HG03097 (cell line): ENCODE results near the gene FKBP14.
"Not testable (repeated sequence)": the region's sequence is repeated elsewhere in the genome, so short reads cannot be mapped to it uniquely, and the experiment has no call there.

Experiments used
- ATAC-seq: cut with Tn5 transposase; IDR thresholded peaks from one replicate; pipeline ENCODE4 v1.9.1; 2021; ENCODE audit not compliant: unreplicated experiment, low FRiP score

The FKBP14 gene

DNA sequence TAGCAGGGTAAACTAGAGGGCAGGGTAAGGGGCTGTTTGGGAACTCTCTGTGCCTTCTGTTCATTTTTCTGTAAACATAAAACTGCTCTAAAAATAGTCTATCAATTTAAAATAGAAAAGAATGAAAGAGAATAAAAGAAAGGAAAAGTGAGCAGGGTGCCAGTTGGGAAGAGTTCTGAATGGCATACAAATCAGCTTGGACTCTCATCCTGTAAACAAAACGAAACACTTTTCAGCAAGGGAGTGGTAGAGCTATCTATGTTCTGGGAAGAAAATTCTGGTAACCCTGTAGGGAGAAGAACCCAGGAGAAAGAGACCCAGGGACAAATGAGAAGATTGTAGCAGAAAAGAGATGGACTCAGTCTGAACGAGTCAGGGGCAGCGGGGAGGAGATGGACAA is 61.5 kb downstream of the FKBP14 start:
- no peak for ATAC-seq

DNA sequence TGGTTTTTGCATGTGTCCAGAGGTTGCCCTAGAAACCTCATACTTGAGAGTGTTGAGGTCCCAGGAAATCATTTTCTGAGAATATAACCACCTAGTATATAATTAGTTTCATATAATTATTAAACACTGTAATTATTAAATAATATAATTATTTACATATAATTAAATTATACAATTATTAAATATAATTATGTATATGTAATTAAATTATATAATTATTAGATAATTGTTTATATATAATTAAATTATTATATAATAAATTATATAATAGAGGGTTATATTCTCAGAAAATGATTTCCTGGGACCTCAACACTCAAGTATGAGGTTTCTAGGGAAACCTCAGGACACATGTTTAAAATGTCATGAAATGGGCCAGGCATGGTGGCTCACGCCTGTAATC is 64.5 kb downstream of the FKBP14 start:
- ATAC-seq, result no peak

DNA sequence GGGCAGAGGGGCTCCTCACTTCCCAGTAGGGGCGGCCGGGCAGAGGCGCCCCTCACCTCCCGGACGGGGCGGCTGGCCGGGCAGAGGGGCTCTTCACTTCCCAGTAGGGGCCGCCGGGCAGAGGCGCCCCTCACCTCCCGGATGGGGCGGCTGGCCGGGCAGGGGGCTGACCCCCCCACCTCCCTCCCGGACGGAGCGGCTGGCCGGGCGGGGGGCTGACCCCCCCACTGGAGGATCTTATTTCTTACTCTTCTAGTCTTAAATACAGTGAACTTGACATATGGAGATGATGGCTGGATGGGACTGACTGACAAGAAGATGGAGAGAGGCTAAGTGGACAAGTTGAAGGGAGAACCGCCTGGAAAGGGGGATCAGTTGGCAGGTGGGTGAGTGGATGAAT is 64.9 kb downstream of the FKBP14 start:
- not testable (repeated sequence) for ATAC-seq
